Neural crest cell (in vitro differentiated cells): Measurements from ENCODE around the gene ARPIN. TPM values are rescaled to one million over a fixed set of nuclear protein-coding genes. Genes with fewer than 3 reads are reported as not detected.
A peak's percentile ranks its signal among the peaks of the same experiment; 100 is the strongest.

Experiments used
- DNase-seq: peaks from one replicate; pipeline ENCODE4 v3.0.0; 2021; ENCODE audit warnings: low read depth, mixed read lengths, low spot score
- H3K27ac Mint-ChIP-seq: one replicate; pipeline ENCODE4 v1.8.0; 2021; ENCODE audit warnings: mild to moderate bottlenecking, mixed read lengths; ENCODE audit not compliant: unreplicated experiment
- H3K27me3 Mint-ChIP-seq: 2 replicates; pipeline ENCODE4 v1.8.0; 2021; ENCODE audit warnings: low read depth, mild to moderate bottlenecking, mixed read lengths
- H3K36me3 Mint-ChIP-seq: 2 replicates; pipeline ENCODE4 v1.8.0; 2021; ENCODE audit warnings: low read depth, mild to moderate bottlenecking, mixed read lengths
- H3K4me1 Mint-ChIP-seq: 2 replicates; pipeline ENCODE4 v1.8.0; 2021; ENCODE audit warnings: mixed read lengths
- H3K4me3 Mint-ChIP-seq: one replicate; pipeline ENCODE4 v1.8.0; 2021; ENCODE audit warnings: mild to moderate bottlenecking, mixed read lengths
- H3K9me3 Mint-ChIP-seq: 2 replicates; pipeline ENCODE4 v1.8.0; 2021; ENCODE audit warnings: mixed read lengths
- total RNA-seq: library from RNA; stranded (reverse); gene quantifications from 2 replicates; pipeline ENCODE4 v1.2.1, GENCODE V29; 2021
- TF ChIP-seq, protein P1 (sequence below): fragments of 200-600 bp; sonication (generic); conservative IDR thresholded peaks from 2 replicates; pipeline ENCODE4 v1.5.0; 2021; ENCODE audit warnings: antibody characterized with exemption, mild to moderate bottlenecking

The ARPIN gene
- total RNA-seq, 1 donor from 2014 or later: 26.0 TPM

DNA sequence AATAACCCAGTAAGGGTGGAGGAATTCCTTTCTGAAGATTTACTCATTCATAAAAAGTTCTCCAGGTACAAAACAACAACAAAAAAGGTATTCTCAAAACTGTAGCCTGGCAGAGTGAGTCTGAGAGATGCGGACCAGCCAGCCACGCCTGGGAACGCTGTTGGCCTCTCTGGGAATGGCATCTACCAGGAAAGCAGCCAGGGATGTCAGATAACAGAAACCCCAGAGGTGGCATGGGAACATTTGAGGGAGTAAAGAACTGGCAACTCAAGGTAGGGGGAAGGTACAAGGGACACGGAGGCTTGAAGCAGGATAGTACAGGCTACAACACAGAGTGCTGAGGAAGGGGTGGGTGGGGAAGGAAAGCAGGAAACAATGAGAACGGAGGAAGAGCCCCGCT, 11.9 kb downstream of the ARPIN start:
- H3K36me3 Mint-ChIP-seq: peaks cover 4% of the 10 kb centered on the region
- H3K4me3 Mint-ChIP-seq: no peak overlapping the region
- no peaks in the 10 kb centered on the region for H3K4me1 Mint-ChIP-seq
- DNase-seq: no peak
- H3K9me3 Mint-ChIP-seq: no peaks in the 10 kb centered on the region
- TF ChIP-seq, protein P1, sequence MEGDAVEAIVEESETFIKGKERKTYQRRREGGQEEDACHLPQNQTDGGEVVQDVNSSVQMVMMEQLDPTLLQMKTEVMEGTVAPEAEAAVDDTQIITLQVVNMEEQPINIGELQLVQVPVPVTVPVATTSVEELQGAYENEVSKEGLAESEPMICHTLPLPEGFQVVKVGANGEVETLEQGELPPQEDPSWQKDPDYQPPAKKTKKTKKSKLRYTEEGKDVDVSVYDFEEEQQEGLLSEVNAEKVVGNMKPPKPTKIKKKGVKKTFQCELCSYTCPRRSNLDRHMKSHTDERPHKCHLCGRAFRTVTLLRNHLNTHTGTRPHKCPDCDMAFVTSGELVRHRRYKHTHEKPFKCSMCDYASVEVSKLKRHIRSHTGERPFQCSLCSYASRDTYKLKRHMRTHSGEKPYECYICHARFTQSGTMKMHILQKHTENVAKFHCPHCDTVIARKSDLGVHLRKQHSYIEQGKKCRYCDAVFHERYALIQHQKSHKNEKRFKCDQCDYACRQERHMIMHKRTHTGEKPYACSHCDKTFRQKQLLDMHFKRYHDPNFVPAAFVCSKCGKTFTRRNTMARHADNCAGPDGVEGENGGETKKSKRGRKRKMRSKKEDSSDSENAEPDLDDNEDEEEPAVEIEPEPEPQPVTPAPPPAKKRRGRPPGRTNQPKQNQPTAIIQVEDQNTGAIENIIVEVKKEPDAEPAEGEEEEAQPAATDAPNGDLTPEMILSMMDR: no peak
- H3K27me3 Mint-ChIP-seq: no peaks in the 10 kb centered on the region
- no peak overlapping the region for H3K27ac Mint-ChIP-seq

DNA sequence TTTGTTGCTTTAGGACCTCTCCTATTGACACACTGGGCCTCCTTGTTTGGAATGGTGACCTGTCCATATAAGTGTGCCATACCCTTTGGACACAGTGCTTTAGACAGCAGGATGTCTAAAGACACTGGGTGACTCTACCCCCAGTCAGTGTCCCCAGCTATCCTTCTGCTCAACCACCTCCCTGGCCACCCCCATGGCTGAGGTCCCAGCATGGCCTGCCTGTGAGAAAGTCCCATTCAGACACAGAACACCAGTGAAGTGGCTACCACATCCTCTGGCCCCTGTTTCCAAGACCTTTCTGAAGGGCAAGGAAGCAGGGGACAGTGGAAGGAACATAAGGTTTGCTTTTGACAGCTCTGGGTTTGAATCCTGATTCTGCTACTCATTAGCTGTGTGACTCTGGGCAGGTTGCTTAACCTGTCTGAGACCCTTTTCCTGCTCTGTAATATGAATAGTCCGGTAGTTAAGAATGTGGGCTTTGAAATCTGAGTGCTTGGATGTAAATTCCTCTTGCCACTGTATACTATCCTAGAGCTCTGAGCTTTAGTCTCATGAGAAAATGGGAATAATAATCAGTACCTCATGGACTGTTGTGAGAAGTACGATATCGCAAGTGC, 12.7 kb downstream of the ARPIN start:
- Mint-ChIP-seq H3K9me3 (no peaks in the 10 kb centered on the region), H3K4me3 (no peak overlapping the region), H3K27me3 (no peaks in the 10 kb centered on the region), H3K36me3 (no peaks in the 10 kb centered on the region), H3K27ac (no peak overlapping the region), H3K4me1 (no peaks in the 10 kb centered on the region)
- DNase-seq: no peak
- TF ChIP-seq, protein P1: no peak

DNA sequence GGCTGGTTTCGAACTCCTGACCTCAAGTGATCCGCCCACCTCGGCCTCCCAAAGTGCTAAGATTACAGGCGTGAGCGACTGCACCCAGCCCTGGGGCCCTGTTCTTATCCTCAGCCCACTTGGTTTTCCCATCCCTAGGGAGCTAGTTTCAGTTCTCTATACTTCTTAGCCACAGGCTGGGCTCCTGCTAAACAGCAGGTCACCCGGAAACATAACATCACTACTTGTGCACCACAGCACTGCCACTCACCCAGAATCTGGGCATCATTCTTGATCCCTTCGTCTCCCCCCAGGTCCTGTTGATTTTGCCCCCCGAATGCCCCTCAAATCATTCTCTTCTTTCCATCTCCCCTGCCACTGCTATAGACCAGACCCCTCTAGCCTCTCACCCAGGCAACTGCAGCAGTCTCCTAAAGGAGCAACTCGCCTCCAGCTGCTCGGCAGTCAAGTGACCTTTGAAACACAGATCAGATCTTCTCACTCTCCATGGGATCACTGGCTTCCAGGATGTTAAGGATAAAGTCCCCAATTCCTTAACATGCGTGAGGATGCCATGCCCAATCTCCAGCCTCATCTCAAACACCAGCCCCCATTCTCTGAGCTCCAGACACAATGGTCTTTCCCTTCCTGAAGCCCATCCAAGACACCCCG, 13.3 kb downstream of the ARPIN start:
- H3K4me1 Mint-ChIP-seq: peaks cover 1% of the 10 kb centered on the region
- no peak for DNase-seq
- TF ChIP-seq, protein P1: no peak
- H3K36me3 Mint-ChIP-seq: no peaks in the 10 kb centered on the region
- H3K27me3 Mint-ChIP-seq: no peaks in the 10 kb centered on the region
- no peak overlapping the region for H3K4me3 Mint-ChIP-seq
- H3K9me3 Mint-ChIP-seq: no peaks in the 10 kb centered on the region
- no peak overlapping the region for H3K27ac Mint-ChIP-seq

DNA sequence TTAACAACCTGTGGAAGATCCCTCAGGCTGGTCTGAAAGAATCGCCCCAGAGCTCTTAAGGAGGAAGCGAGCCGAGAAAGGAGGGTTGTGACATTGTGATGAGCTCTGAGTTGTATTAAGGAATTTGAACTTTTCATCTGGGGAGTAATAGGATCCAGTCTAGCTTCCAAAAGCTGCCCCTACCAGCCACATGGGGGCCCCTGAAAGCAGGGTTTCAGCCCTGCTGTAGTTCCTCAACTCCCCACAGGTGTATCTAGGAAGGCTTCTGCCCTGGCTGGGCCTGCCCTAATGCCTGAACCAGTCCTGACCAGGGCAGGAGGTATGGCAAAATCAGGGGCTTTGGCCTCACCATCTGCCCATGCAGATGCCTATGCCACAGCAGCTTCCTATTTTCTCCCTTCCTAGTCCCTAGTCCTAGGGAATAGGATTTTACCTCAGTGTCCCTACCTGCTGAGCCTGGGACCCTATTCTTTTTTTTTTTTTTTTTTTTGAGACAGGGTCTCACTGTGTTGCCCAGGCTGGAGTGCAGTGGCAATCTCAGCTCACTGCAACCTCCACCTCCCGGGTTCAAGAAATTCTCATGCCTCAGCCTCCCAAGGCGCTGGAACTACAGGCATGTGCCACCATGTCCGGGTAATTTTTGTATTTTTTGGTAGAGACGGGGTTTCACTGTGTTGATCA, 14.0 kb downstream of the ARPIN start:
- TF ChIP-seq, protein P1: peak; percentile 67
- Mint-ChIP-seq H3K27ac (no peak overlapping the region), H3K36me3 (no peaks in the 10 kb centered on the region), H3K27me3 (no peaks in the 10 kb centered on the region), H3K4me1 (peaks cover 8% of the 10 kb centered on the region), H3K9me3 (no peaks in the 10 kb centered on the region), H3K4me3 (no peak overlapping the region)
- DNase-seq: no peak

DNA sequence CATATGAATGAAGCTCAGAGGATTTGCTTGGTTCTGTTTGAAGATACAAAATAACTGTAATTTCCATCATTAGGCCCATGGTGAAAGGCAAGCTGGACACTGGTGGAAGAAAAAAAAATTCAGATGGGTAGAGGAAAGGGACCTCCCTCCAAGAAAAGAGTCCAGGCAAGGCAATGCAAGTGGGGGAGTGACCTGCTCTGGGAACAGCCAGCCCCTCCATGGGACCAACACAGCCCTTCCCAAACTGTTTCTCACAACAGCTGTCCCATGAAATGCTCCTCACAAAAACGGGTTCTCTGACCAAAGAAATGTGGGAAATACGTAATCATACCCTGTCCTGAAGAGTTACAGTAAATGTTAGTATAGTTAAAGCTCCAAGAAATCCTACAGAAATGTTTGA, 14.6 kb downstream of the ARPIN start:
- H3K27ac Mint-ChIP-seq: no peak overlapping the region
- TF ChIP-seq, protein P1: no peak
- H3K4me1 Mint-ChIP-seq: peaks cover 14% of the 10 kb centered on the region
- no peaks in the 10 kb centered on the region for H3K36me3 Mint-ChIP-seq
- no peak for DNase-seq
- no peaks in the 10 kb centered on the region for H3K9me3 Mint-ChIP-seq
- peak overlapping the region; percentile 18 for H3K4me3 Mint-ChIP-seq
- H3K27me3 Mint-ChIP-seq: no peaks in the 10 kb centered on the region
